ENCODE measurements around the gene ST7.

Gene ST7

DNA sequence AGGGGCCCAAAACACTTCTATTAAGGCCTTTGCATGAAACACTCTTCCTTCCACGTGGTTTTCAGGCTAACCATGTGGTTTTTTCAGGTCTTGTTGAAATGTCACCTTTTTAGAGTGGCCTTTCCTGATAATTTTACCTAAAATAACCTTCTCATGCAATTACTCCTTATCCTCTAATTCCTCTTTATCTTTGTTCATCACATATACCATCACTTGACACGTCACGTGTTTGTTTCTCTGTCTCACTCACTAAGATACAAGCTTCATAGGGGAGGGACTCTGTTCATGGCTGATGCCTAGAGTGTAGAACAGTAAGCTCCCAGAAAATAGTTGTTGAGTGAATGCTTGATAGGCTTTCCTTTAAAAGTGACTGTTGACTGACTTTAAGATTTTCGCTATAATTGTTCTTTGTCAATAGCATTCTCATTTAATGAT is 63.7 kb downstream of the ST7 start:
- H3K4me2 ChIP-seq (ENCODE audit: low read depth, low read length, poor library complexity, severe bottlenecking), result no peak overlapping the region
- TF ChIP-seq EZH2phosphoT487 (IDR thresholded peaks at IDR 0.05; ENCODE audit: borderline replicate concordance), result no peak
- TF ChIP-seq, protein P1, sequence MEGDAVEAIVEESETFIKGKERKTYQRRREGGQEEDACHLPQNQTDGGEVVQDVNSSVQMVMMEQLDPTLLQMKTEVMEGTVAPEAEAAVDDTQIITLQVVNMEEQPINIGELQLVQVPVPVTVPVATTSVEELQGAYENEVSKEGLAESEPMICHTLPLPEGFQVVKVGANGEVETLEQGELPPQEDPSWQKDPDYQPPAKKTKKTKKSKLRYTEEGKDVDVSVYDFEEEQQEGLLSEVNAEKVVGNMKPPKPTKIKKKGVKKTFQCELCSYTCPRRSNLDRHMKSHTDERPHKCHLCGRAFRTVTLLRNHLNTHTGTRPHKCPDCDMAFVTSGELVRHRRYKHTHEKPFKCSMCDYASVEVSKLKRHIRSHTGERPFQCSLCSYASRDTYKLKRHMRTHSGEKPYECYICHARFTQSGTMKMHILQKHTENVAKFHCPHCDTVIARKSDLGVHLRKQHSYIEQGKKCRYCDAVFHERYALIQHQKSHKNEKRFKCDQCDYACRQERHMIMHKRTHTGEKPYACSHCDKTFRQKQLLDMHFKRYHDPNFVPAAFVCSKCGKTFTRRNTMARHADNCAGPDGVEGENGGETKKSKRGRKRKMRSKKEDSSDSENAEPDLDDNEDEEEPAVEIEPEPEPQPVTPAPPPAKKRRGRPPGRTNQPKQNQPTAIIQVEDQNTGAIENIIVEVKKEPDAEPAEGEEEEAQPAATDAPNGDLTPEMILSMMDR (conservative IDR thresholded peaks at IDR 0.05; ENCODE audit: low read length), result no peak
- H3K36me3 ChIP-seq (ENCODE audit: insufficient read depth, low read length), result no peaks in the 10 kb centered on the region
- H3K4me1 ChIP-seq (ENCODE audit: insufficient read depth, low read length, poor library complexity, severe bottlenecking), result peaks cover 3% of the 10 kb centered on the region
- no peaks in the 10 kb centered on the region for H3K9me3 ChIP-seq (ENCODE audit: insufficient read depth, low read depth, low read length)
- H3K4me3 ChIP-seq (ENCODE audit: low read length, poor library complexity, severe bottlenecking), result no peak overlapping the region
- no peaks in the 10 kb centered on the region for H4K20me1 ChIP-seq (ENCODE audit: insufficient read depth, low read length, poor library complexity, severe bottlenecking)
- H3K27me3 ChIP-seq (ENCODE audit: insufficient read depth, low read length, poor library complexity, severe bottlenecking), result peaks cover 23% of the 10 kb centered on the region
- H3K79me2 ChIP-seq (ENCODE audit: insufficient read depth, low read length), result no peaks in the 10 kb centered on the region
- H3K9ac ChIP-seq (ENCODE audit: low read depth, low read length, poor library complexity, severe bottlenecking), result no peak overlapping the region
- no peaks in the 10 kb centered on the region for H3F3A ChIP-seq (ENCODE audit: low read depth)
- no peak overlapping the region for H2AFZ ChIP-seq (ENCODE audit: low read length)
- no peaks in the 10 kb centered on the region for H3K9me2 ChIP-seq (replicated peaks; ENCODE audit: low read depth, low read length)

DNA sequence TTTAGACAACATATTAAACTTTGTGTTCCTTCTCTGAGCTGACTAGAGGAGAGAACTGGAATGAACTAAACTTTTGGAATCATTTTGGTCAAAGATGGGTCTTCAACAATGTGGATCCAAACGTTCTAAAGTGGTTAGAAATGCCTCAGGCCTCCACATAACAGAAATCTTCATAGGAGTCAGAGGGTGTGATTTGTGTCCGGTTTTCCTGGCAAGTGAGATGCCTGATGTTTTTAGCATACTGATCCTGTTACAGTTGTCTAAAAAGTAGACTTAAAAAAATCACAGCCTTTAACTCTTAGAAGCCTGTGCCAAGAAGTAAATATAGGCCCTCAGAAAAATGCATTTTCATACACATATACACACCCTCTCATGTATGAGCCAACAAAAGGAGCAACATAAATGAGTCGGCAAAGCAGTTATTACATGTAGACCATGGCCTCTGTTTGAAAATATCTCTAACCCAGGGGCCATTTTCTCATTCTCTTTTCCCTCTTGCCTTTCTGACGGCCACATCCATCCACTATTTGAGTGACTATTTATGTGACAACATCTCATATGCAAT is 64.5 kb downstream of the ST7 start:
- Histone ChIP-seq H4K20me1 (ENCODE audit: insufficient read depth, low read length, poor library complexity, severe bottlenecking) (no peaks in the 10 kb centered on the region), H3K4me2 (ENCODE audit: low read depth, low read length, poor library complexity, severe bottlenecking) (no peak overlapping the region), H3K27me3 (ENCODE audit: insufficient read depth, low read length, poor library complexity, severe bottlenecking) (peaks cover 23% of the 10 kb centered on the region)

DNA sequence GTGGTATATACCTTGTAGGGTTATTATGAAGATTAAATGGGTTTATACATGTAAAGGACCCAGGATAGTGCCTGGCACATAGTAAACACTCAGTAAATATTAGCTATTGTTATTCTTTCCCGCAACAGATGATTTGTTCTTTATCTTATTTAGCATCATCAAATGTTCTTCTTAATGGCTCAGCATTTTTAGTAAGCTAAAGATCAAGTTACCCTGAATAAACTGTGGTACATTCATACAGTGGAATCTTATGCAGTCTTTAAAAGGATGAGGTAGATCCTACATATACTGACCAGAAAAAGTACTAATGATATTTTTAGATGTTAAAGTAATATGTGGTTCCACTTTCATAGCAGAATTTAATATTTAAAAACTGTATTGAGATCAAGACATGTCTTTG is 65.4 kb downstream of the ST7 start:
- no peak for TF ChIP-seq EZH2phosphoT487 (IDR thresholded peaks at IDR 0.05; ENCODE audit: borderline replicate concordance)
- TF ChIP-seq, protein P1 (conservative IDR thresholded peaks at IDR 0.05; ENCODE audit: low read length), result no peak
- peaks cover 23% of the 10 kb centered on the region for H3K27me3 ChIP-seq (ENCODE audit: insufficient read depth, low read length, poor library complexity, severe bottlenecking)
- no peak overlapping the region for H2AFZ ChIP-seq (ENCODE audit: low read length)
- H3K9me3 ChIP-seq (ENCODE audit: insufficient read depth, low read depth, low read length), result no peaks in the 10 kb centered on the region
- H3K4me1 ChIP-seq (ENCODE audit: insufficient read depth, low read length, poor library complexity, severe bottlenecking), result peaks cover 3% of the 10 kb centered on the region
- H3F3A ChIP-seq (ENCODE audit: low read depth), result no peaks in the 10 kb centered on the region
- no peak overlapping the region for H3K4me2 ChIP-seq (ENCODE audit: low read depth, low read length, poor library complexity, severe bottlenecking)
- no peak overlapping the region for H3K9ac ChIP-seq (ENCODE audit: low read depth, low read length, poor library complexity, severe bottlenecking)
- no peaks in the 10 kb centered on the region for H3K9me2 ChIP-seq (replicated peaks; ENCODE audit: low read depth, low read length)
- H3K79me2 ChIP-seq (ENCODE audit: insufficient read depth, low read length), result no peaks in the 10 kb centered on the region
- H3K4me3 ChIP-seq (ENCODE audit: low read length, poor library complexity, severe bottlenecking), result no peak overlapping the region
- no peaks in the 10 kb centered on the region for H4K20me1 ChIP-seq (ENCODE audit: insufficient read depth, low read length, poor library complexity, severe bottlenecking)
- no peaks in the 10 kb centered on the region for H3K36me3 ChIP-seq (ENCODE audit: insufficient read depth, low read length)

More for the DNA sequence above, 64.5 kb downstream of the ST7 start:
- Histone ChIP-seq H3K9me3 (ENCODE audit: insufficient read depth, low read depth, low read length) (no peaks in the 10 kb centered on the region), H3K79me2 (ENCODE audit: insufficient read depth, low read length) (no peaks in the 10 kb centered on the region), H3K9ac (ENCODE audit: low read depth, low read length, poor library complexity, severe bottlenecking) (no peak overlapping the region), H2AFZ (ENCODE audit: low read length) (no peak overlapping the region), H3K4me1 (ENCODE audit: insufficient read depth, low read length, poor library complexity, severe bottlenecking) (peaks cover 3% of the 10 kb centered on the region), H3K36me3 (ENCODE audit: insufficient read depth, low read length) (no peaks in the 10 kb centered on the region), H3K9me2 (replicated peaks; ENCODE audit: low read depth, low read length) (no peaks in the 10 kb centered on the region), H3K4me3 (ENCODE audit: low read length, poor library complexity, severe bottlenecking) (no peak overlapping the region), H3F3A (ENCODE audit: low read depth) (no peaks in the 10 kb centered on the region)
- TF ChIP-seq EZH2phosphoT487 (IDR thresholded peaks at IDR 0.05; ENCODE audit: borderline replicate concordance), result no peak
- TF ChIP-seq, protein P1 (conservative IDR thresholded peaks at IDR 0.05; ENCODE audit: low read length), result no peak
